K562 (cell line): Measurements from ENCODE around the gene PHYH. TPM values are rescaled to one million over a fixed set of nuclear protein-coding genes. Genes with fewer than 3 reads are reported as not detected.

Source experiments
- DMBX1 ChIP-seq: fragments of 250-450 bp; sonication (Bioruptor Pico); IDR thresholded peaks from 2 replicates; pipeline ENCODE4 v1.8.0; 2022; ENCODE audit warnings: inconsistent platforms, mild to moderate bottlenecking, moderate library complexity, borderline replicate concordance
- GABPA ChIP-seq: fragments of 200-800 bp; sonication (Bioruptor generic); conservative IDR thresholded peaks from 2 replicates; pipeline ENCODE4 v1.6.1; 2016; ENCODE audit warnings: low read depth, missing genetic modification characterization, missing compliant biosample characterization
- GTF2E2 ChIP-seq: fragments of 200-800 bp; sonication (Bioruptor generic); IDR thresholded peaks from 2 replicates; pipeline ENCODE4 v1.6.1; 2016; ENCODE audit warnings: missing genetic modification characterization, missing compliant biosample characterization
- HCFC1 ChIP-seq: IDR thresholded peaks from 2 replicates; pipeline ENCODE4 v1.6.1; 2012; ENCODE audit warnings: low read depth, low read length, improper control_type of control experiment
- HDAC2 ChIP-seq: fragments of 450-650 bp; IDR thresholded peaks from 2 replicates; pipeline ENCODE4 v1.6.1; 2016; ENCODE audit warnings: mild to moderate bottlenecking
- HDAC6 ChIP-seq: IDR thresholded peaks from 2 replicates; pipeline ENCODE4 v1.6.1; 2012; ENCODE audit warnings: low read depth, mild to moderate bottlenecking, control low read depth, inconsistent platforms, low read length, moderate library complexity
- HNRNPLL ChIP-seq: fragments of 200-400 bp; formaldehyde crosslinking; IDR thresholded peaks from 2 replicates; pipeline ENCODE4 v1.6.1; 2017; ENCODE audit warnings: low read length, low read depth, mild to moderate bottlenecking; ENCODE audit not compliant: poor library complexity, severe bottlenecking
- POLR2B ChIP-seq: fragments of 450-650 bp; IDR thresholded peaks from 2 replicates; pipeline ENCODE4 v1.6.1; 2018; ENCODE audit warnings: low read depth; ENCODE audit not compliant: partially characterized antibody
- SMAD3 ChIP-seq: fragments of 450-650 bp; formaldehyde crosslinking; conservative IDR thresholded peaks from 2 replicates; pipeline ENCODE4 v1.4.0; 2020; ENCODE audit warnings: mild to moderate bottlenecking
- UBTF ChIP-seq, 2 experiments: IDR thresholded peaks; 2 replicates each; pipeline ENCODE4 v1.6.1; 2012; ENCODE audit warnings: improper control_type of control experiment in 2 of 2, low read depth in 2 of 2, low read length in 2 of 2, borderline replicate concordance in 1 of 2
- XRCC5 ChIP-seq: fragments of 200-400 bp; formaldehyde crosslinking; IDR thresholded peaks from 2 replicates; pipeline ENCODE4 v1.6.1; 2017; ENCODE audit warnings: low read depth, mild to moderate bottlenecking, low read length
- ZNF239 ChIP-seq: fragments of 250-450 bp; sonication (Bioruptor Pico); IDR thresholded peaks from 2 replicates; pipeline ENCODE4 v1.4.0; 2020; ENCODE audit warnings: mild to moderate bottlenecking
- ZNF583 ChIP-seq: fragments of 250-450 bp; sonication (Bioruptor Pico); IDR thresholded peaks from 2 replicates; pipeline ENCODE4 v1.4.0; 2020
- polyA plus RNA-seq, 8 experiments: library from polyadenylated mRNA; depleted of rRNA in 4 of 8; stranded (reverse) in 5 of 8; unstranded in 3 of 8; fragments of >200 nt; fragmentation: Nextera tagmentation in 2 of 8; fragmentation: Illumina TruSeq in 1 of 8; extraction: Ambion mirVana in 2 of 8; extraction: Trizol in 1 of 8; gene quantifications; 2 replicates each; pipeline versions ENCODE4 v1.2.1 to v1.2.3, GENCODE V29; 2011 to 2014; ENCODE audit warnings: inconsistent platforms in 1 of 8, missing spikeins in 1 of 8
- total RNA-seq, 7 experiments: library from RNA; depleted of rRNA in 6 of 7; stranded (reverse); fragments of >200 nt in 6 of 7; fragmentation: Illumina TruSeq in 2 of 7; extraction: Trizol in 2 of 7; gene quantifications; 2 replicates each; pipeline versions ENCODE4 v1.2.1 to v1.2.3, GENCODE V29; 2011 to 2021; ENCODE audit warnings: low replicate concordance in 1 of 7
- TF ChIP-seq, protein P1 (sequence below): fragments of 200-800 bp; sonication (Bioruptor generic); IDR thresholded peaks from 2 replicates; pipeline ENCODE4 v1.6.1; 2017; ENCODE audit warnings: missing genetic modification characterization, missing compliant biosample characterization
- TF ChIP-seq, protein P2 (sequence below): sonication (generic); formaldehyde crosslinking; IDR thresholded peaks from 2 replicates; pipeline ENCODE4 v1.8.1; 2023; ENCODE audit warnings: mild to moderate bottlenecking, missing genetic modification reagents

Gene PHYH
- total and polyA plus RNA-seq, 9 of the 15 experiments (the other 6 are each of a cell fraction or from before 2014, with no cell fraction given) = 3.8 to 6.9 (median 5.7) TPM

GRCh38 chr10:13299437-13300287, at the start of gene PHYH (continued):
- TF ChIP-seq HDAC6 (0 out of 2 replicates have a peak, but pooled peaks have one; percentile 45), GABPA (peak; percentile 38; the same call in 1 of the 2 replicates), DMBX1 (CRISPR knock-in tag) (no peak), HDAC2 (0 out of 2 replicates have a peak, but pooled peaks have one; percentile 30), POLR2B (peak; percentile 53), XRCC5 (no peak), GTF2E2 (tag) (peak; percentile 75; the same call in 1 of the 2 replicates), ZNF239 (no peak), ZNF583 (CRISPR knock-in tag) (0 out of 2 replicates have a peak, but pooled peaks have one; percentile 7), HCFC1 (no peak), HNRNPLL (peak; percentile 53), SMAD3 (CRISPR knock-in tag) (no peak), UBTF (IDR thresholded peaks at IDR 0.05; ENCODE audit: borderline replicate concordance in 1 of 2, low read depth in 2 of 2, low read length in 2 of 2) (peak; percentile 59 to 76; a peak in 2 of 4 replicates)
- TF ChIP-seq, protein P1, sequence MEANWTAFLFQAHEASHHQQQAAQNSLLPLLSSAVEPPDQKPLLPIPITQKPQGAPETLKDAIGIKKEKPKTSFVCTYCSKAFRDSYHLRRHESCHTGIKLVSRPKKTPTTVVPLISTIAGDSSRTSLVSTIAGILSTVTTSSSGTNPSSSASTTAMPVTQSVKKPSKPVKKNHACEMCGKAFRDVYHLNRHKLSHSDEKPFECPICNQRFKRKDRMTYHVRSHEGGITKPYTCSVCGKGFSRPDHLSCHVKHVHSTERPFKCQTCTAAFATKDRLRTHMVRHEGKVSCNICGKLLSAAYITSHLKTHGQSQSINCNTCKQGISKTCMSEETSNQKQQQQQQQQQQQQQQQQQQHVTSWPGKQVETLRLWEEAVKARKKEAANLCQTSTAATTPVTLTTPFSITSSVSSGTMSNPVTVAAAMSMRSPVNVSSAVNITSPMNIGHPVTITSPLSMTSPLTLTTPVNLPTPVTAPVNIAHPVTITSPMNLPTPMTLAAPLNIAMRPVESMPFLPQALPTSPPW (CRISPR knock-in tag) = peak; percentile 90
- TF ChIP-seq, protein P2, sequence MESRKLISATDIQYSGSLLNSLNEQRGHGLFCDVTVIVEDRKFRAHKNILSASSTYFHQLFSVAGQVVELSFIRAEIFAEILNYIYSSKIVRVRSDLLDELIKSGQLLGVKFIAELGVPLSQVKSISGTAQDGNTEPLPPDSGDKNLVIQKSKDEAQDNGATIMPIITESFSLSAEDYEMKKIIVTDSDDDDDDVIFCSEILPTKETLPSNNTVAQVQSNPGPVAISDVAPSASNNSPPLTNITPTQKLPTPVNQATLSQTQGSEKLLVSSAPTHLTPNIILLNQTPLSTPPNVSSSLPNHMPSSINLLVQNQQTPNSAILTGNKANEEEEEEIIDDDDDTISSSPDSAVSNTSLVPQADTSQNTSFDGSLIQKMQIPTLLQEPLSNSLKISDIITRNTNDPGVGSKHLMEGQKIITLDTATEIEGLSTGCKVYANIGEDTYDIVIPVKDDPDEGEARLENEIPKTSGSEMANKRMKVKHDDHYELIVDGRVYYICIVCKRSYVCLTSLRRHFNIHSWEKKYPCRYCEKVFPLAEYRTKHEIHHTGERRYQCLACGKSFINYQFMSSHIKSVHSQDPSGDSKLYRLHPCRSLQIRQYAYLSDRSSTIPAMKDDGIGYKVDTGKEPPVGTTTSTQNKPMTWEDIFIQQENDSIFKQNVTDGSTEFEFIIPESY (CRISPR knock-in tag) = peak; percentile 80
